ENCODE data around the gene KRT8. TPM values are rescaled to one million over a fixed set of nuclear protein-coding genes. Genes with fewer than 3 reads are reported as not detected.

The KRT8 gene
- 13.9 and 14.4 TPM in 2 replicates for total RNA-seq

DNA sequence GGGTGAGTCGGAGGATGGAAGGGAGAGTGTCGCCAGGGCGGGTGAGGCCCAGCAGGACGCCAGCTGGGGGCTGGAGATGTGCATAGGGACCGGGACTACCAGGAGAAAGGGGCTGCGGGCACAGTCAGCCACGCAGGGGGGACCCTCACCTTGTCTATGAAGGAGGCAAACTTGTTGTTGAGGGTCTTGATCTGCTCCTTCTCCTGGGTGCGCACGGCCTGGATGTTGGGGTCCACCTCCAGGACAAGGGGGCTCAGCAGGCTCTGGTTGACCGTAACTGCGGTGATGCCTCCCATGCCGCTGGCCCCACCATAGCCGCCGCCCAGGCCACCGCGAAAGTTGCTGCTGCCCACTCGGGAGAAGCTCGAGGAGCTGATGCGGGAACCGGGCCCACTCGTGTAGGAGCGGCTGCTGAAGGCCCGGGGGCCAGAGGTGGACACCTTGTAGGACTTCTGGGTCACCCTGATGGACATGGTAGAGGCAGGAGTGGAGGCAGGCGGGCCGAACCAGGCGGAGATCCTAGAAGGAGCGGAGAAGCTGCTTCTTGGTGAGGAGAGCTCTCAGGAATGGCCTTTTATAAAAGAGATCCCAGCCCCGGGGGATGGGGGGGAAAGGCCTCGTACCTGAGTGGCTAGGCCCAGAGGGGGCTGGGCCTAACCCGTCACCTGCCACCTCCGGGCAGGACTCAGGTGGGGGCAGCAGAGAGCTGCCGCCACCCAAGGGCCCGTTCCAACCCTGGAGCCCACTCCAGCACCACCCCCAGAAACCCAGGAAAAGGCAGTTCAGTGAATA lies at the start of gene KRT8:
Gene KRT8 (minus strand): TSS at position 568 of the 792 bp plus-strand sequence. CDS start 95 bp downstream, at position 473.

DNA sequence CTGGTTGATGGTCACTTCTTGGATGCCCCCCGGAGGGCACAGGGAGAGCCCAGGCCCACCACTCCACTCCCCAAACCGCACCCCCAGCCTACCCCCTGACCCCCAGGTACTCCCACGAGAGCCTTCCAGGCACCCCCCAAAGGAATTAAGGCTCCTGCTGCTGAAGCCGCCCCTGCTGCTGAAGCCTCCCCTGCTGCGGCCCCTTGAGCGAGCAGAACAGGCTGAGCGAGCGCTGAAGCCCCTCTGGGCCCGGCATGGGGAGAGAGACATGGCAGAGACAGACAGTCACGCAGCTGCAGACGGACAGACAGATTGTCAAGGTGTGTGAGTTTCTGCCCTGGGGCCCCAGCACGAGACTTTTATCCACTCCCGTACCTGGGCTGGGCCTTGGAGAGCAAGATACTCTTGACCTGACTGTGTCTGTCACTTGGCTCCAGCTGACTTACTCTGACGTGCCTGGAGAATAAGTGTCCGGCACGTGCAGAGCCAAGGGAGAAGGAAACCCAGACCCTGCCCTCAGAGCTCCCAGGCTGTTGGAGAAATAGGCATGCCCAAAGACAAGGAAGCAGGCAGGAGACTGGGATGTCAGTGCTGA lies 56.1 kb downstream of the KRT8 start, which contains the start of gene KRT78:
Gene KRT78 (minus strand): TSS at position 334 of the 595 bp plus-strand sequence. CDS start 64 bp downstream, at position 270.

Other genes starting within 250 kb of the KRT8 start
- gene KRT1, start 224.7 kb downstream of the KRT8 start, total RNA-seq: not detected in 2 replicates
- gene KRT77, start 201.6 kb downstream of the KRT8 start, total RNA-seq: not detected in 2 replicates
- gene KRT76, start 127.7 kb downstream of the KRT8 start, total RNA-seq: not detected in 2 replicates
- gene KRT3, start 109.0 kb downstream of the KRT8 start, total RNA-seq: not detected in 2 replicates
- gene KRT4, start 91.0 kb downstream of the KRT8 start, total RNA-seq: not detected in 2 replicates
- not detected in 2 replicates for gene KRT79, start 70.8 kb downstream of the KRT8 start, total RNA-seq
- not detected in 2 replicates for gene KRT78, start 56.1 kb downstream of the KRT8 start, total RNA-seq
- 253 and 287 TPM in 2 replicates for gene KRT18, start 44.0 kb upstream of the KRT8 start, total RNA-seq
- 273 and 317 TPM in 2 replicates for gene EIF4B, start 101.4 kb upstream of the KRT8 start, total RNA-seq
- gene TNS2, start 145.0 kb upstream of the KRT8 start, total RNA-seq: 34.9 and 41.3 TPM in 2 replicates
- gene SPRYD3, start 174.3 kb upstream of the KRT8 start, total RNA-seq: 38.8 and 39.8 TPM in 2 replicates
- 222 and 277 TPM in 2 replicates for gene IGFBP6, start 192.6 kb upstream of the KRT8 start, total RNA-seq
- not detected in 2 replicates for gene SOAT2, start 198.4 kb upstream of the KRT8 start, total RNA-seq